A673 (cell line): Measurements from ENCODE around the gene LHB. TPM values are rescaled to one million over a fixed set of nuclear protein-coding genes. Genes with fewer than 3 reads are reported as not detected.
A peak's percentile ranks its signal among the peaks of the same experiment; 100 is the strongest.

Source experiments
- BruUV-seq: library from RNA; stranded (reverse); fragments of 400-500 nt; replicated peaks from 2 replicates; lab custom pipeline; 2021; lab: Mats Ljungman, UMichigan
- CTCF ChIA-PET: fragments of 300-600 bp; sonication (Branson Sonifier 250); formaldehyde crosslinking; loops from one replicate; lab custom pipeline; 2022; ENCODE audit warnings: antibody characterized with exemption; lab: Charles Lee
- POLR2A ChIA-PET: fragments of 300-600 bp; sonication (Branson Sonifier 250); formaldehyde crosslinking; loops from one replicate; lab custom pipeline; 2022; ENCODE audit warnings: antibody characterized with exemption; ENCODE audit not compliant: low non-redundant PET; lab: Charles Lee
- DNase-seq: peaks from one replicate; pipeline ENCODE4 v3.0.0-alpha.2; 2015; ENCODE audit warnings: low spot score
- H3K27ac ChIP-seq: fragments of 200-600 bp; sonication (generic); 2 replicates; pipeline ENCODE4 v1.5.1; 2016; ENCODE audit warnings: mixed run types, low read depth, mild to moderate bottlenecking, mixed read lengths, antibody characterized with exemption, low read length; ENCODE audit not compliant: poor library complexity, severe bottlenecking
- H3K27me3 ChIP-seq: fragments of 200-600 bp; sonication (generic); replicated peaks from 2 replicates; pipeline ENCODE4 v1.6.1; 2017; ENCODE audit warnings: mixed run types, low read depth, mild to moderate bottlenecking, mixed read lengths, antibody characterized with exemption, low read length; ENCODE audit not compliant: insufficient read depth, poor library complexity
- H3K36me3 ChIP-seq: fragments of 200-600 bp; sonication (generic); 2 replicates; pipeline ENCODE4 v1.6.1; 2016; ENCODE audit warnings: mixed run types, mild to moderate bottlenecking, mixed read lengths, antibody characterized with exemption, low read length; ENCODE audit not compliant: insufficient read depth, poor library complexity, severe bottlenecking
- H3K4me1 ChIP-seq: fragments of 200-600 bp; sonication (generic); 2 replicates; pipeline ENCODE4 v1.6.1; 2017; ENCODE audit warnings: mixed run types, mild to moderate bottlenecking, mixed read lengths, antibody characterized with exemption, low read length; ENCODE audit not compliant: insufficient read depth, poor library complexity, severe bottlenecking
- H3K4me3 ChIP-seq: fragments of 200-600 bp; sonication (generic); 2 replicates; pipeline ENCODE4 v1.5.1; 2016; ENCODE audit warnings: low read depth, mixed run types, mild to moderate bottlenecking, mixed read lengths, low read length; ENCODE audit not compliant: poor library complexity, severe bottlenecking
- H3K9me3 ChIP-seq: fragments of 200-600 bp; sonication (generic); 2 replicates; pipeline ENCODE4 v1.6.1; 2016; ENCODE audit warnings: mixed run types, low read depth, mild to moderate bottlenecking, mixed read lengths, antibody characterized with exemption, low read length; ENCODE audit not compliant: poor library complexity, severe bottlenecking
- CTCF ChIP-seq: fragments of 300-800, 200-600 bp; sonication (generic); conservative IDR thresholded peaks from 2 replicates; pipeline ENCODE4 v1.5.1; 2017; ENCODE audit warnings: low read depth, mild to moderate bottlenecking, antibody characterized with exemption, low read length, moderate library complexity, mixed read lengths
- EZH2 ChIP-seq: fragments of 200-600 bp; sonication (generic); IDR thresholded peaks from 2 replicates; pipeline ENCODE4 v1.6.1; 2017; ENCODE audit warnings: borderline replicate concordance, low read depth, mild to moderate bottlenecking, mixed read lengths, antibody characterized with exemption, low read length; ENCODE audit not compliant: poor library complexity, severe bottlenecking
- intact Hi-C: fragments of 100-400 bp; cut with micrococcal nuclease; formaldehyde crosslinking; loops from one replicate; pipeline ENCODE4 v1.10.0; 2022; ENCODE audit not compliant: unreplicated experiment
- total RNA-seq: library from RNA; stranded (reverse); gene quantifications from 2 replicates; pipeline ENCODE4 v1.2.3, GENCODE V29; 2021

The LHB gene
- total RNA-seq, 1 experiment from 2014 or later = not detected

GRCh38 chr19:49004133-49004532, 12.8 kb downstream of the LHB start:
- TF ChIP-seq CTCF (no peak), EZH2 (no peak)
- ChIA-PET CTCF (interaction anchor here (0.6 kb wide), 2 partner anchors 101 to 561 kb away, joined by 3 to 10 read pairs; no protein-coding TSS in a partner anchor), POLR2A (no interaction called here)
- intact Hi-C loops = no loop called here
- Histone ChIP-seq H3K36me3 (peaks cover 55% of the 10 kb centered on the region), H3K9me3 (no peaks in the 10 kb centered on the region), H3K4me1 (peaks cover 4% of the 10 kb centered on the region), H3K27me3 (no peaks in the 10 kb centered on the region), H3K4me3 (no peak overlapping the region), H3K27ac (no peak overlapping the region)
- no peak for DNase-seq
- no TSS peak for BruUV-seq

- ChIA-PET POLR2A (no interaction called here), CTCF (interaction anchor here (0.5 to 1.3 kb wide), 13 partner anchors 18 to 892 kb away, joined by 3 to 11 read pairs (median 4); no protein-coding TSS in a partner anchor)
- no peak overlapping the region for H3K4me3 ChIP-seq
- peak; percentile 89 for DNase-seq
- peaks cover 32% of the 10 kb centered on the region for H3K36me3 ChIP-seq
- TF ChIP-seq CTCF (peak; percentile 94), EZH2 (no peak)
- no peaks in the 10 kb centered on the region for H3K9me3 ChIP-seq
- intact Hi-C loops = no loop called here
- H3K27me3 ChIP-seq = no peaks in the 10 kb centered on the region
- peaks cover 10% of the 10 kb centered on the region for H3K4me1 ChIP-seq
- no peak overlapping the region for H3K27ac ChIP-seq
- BruUV-seq = no TSS peak
Measured at GRCh38 chr19:48999481-49000325, 17.2 kb downstream of the LHB start.

- no peaks in the 10 kb centered on the region for H3K27me3 ChIP-seq
- CTCF ChIA-PET = interaction anchor here (0.7 to 1.6 kb wide), 4 partner anchors 15 to 538 kb away, joined by 3 to 7 read pairs (median 4); no protein-coding TSS in a partner anchor
- no peak overlapping the region for H3K27ac ChIP-seq
- TF ChIP-seq EZH2 (no peak), CTCF (peak; percentile 70)
- no peaks in the 10 kb centered on the region for H3K9me3 ChIP-seq
- no peak overlapping the region for H3K4me3 ChIP-seq
- peak; percentile 67 for DNase-seq
- intact Hi-C loops = no loop called here
- POLR2A ChIA-PET = interaction anchor here (0.7 kb wide), 1 partner anchor 76 kb away, joined by 3 read pairs; no protein-coding TSS in a partner anchor
- peaks cover 13% of the 10 kb centered on the region for H3K4me1 ChIP-seq
- H3K36me3 ChIP-seq = peaks cover 15% of the 10 kb centered on the region
- BruUV-seq = no TSS peak
Measured at GRCh38 chr19:48997972-48998371, 18.9 kb downstream of the LHB start.
